Measurements from ENCODE around the gene CLEC7A. TPM values are rescaled to one million over a fixed set of nuclear protein-coding genes. Genes with fewer than 3 reads are reported as not detected.

The CLEC7A gene
- total RNA-seq, 2 experiments from 2014 or later: not detected

GRCh38 chr12:10151621-10152020, 21.6 kb upstream of the CLEC7A start:
- no peaks in the 10 kb centered on the region for H3K79me2 ChIP-seq (ENCODE audit: insufficient read depth, low read depth, low read length)
- no peak for DNase-seq (ENCODE audit: low spot score)
- intact Hi-C loops (cut with micrococcal nuclease; ENCODE audit: unreplicated experiment): loop anchor here (2.0 to 5.0 kb wide), 2 partner anchors 83 to 521 kb away; partner anchors contain the start of gene STYK1
- BruUV-seq (replicated peaks): no TSS peak
- H4K20me1 ChIP-seq (ENCODE audit: insufficient read depth, low read length): no peaks in the 10 kb centered on the region
- H2AFZ ChIP-seq (ENCODE audit: low read length): no peak overlapping the region
- no peak overlapping the region for H3K27ac ChIP-seq (ENCODE audit: low read depth, low read length, poor library complexity, severe bottlenecking)
- H3K4me3 ChIP-seq (ENCODE audit: low read depth, low read length, poor library complexity, severe bottlenecking): no peak overlapping the region
- H3K4me1 ChIP-seq (ENCODE audit: insufficient read depth, low read length, poor library complexity, severe bottlenecking): peaks cover 9% of the 10 kb centered on the region
- no peak overlapping the region for H3K4me2 ChIP-seq (ENCODE audit: low read length)
- no peaks in the 10 kb centered on the region for H3K36me3 ChIP-seq (ENCODE audit: insufficient read depth, low read length)
- no peaks in the 10 kb centered on the region for H3K9me2 ChIP-seq (ENCODE audit: insufficient read depth, low read length)
- TF ChIP-seq EZH2phosphoT487 (IDR thresholded peaks at IDR 0.05; ENCODE audit: borderline replicate concordance, low read depth, low read length) (no peak), CTCF (conservative IDR thresholded peaks at IDR 0.05; ENCODE audit: low read length) (no peak)
- ChIA-PET POLR2A (interaction anchor here (0.6 to 1.3 kb wide), 3 partner anchors 8 to 43 kb away, joined by 3 to 4 read pairs (median 3); no protein-coding TSS in a partner anchor), CTCF (ENCODE audit: unreplicated experiment) (interaction anchor here (0.7 kb wide), 1 partner anchor 45 kb away, joined by 3 read pairs; no protein-coding TSS in a partner anchor)
- peaks cover 4% of the 10 kb centered on the region; the same call in 1 of the 2 replicates for H3K9me3 ChIP-seq (ENCODE audit: low read length)

GRCh38 chr12:10147714-10148403, 17.9 kb upstream of the CLEC7A start:
- no TSS peak for BruUV-seq (replicated peaks)
- no peak overlapping the region for H3K27ac ChIP-seq (ENCODE audit: low read depth, low read length, poor library complexity, severe bottlenecking)
- H3K4me1 ChIP-seq (ENCODE audit: insufficient read depth, low read length, poor library complexity, severe bottlenecking): no peaks in the 10 kb centered on the region
- peaks cover 4% of the 10 kb centered on the region; the same call in 1 of the 2 replicates for H3K9me3 ChIP-seq (ENCODE audit: low read length)
- no peaks in the 10 kb centered on the region for H4K20me1 ChIP-seq (ENCODE audit: insufficient read depth, low read length)
- ChIA-PET POLR2A (interaction anchor here (0.7 kb wide), 1 partner anchor 100 kb away, joined by 3 read pairs; no protein-coding TSS in a partner anchor), CTCF (ENCODE audit: unreplicated experiment) (no interaction called here)
- no peak overlapping the region for H2AFZ ChIP-seq (ENCODE audit: low read length)
- no peaks in the 10 kb centered on the region for H3K79me2 ChIP-seq (ENCODE audit: insufficient read depth, low read depth, low read length)
- H3K4me3 ChIP-seq (ENCODE audit: low read depth, low read length, poor library complexity, severe bottlenecking): no peak overlapping the region
- DNase-seq (ENCODE audit: low spot score): no peak
- no peaks in the 10 kb centered on the region for H3K9me2 ChIP-seq (ENCODE audit: insufficient read depth, low read length)
- intact Hi-C loops (cut with micrococcal nuclease; ENCODE audit: unreplicated experiment): loop anchor here (10.0 kb wide), 2 partner anchors 177 to 223 kb away; no protein-coding TSS in a partner anchor
- no peak overlapping the region for H3K4me2 ChIP-seq (ENCODE audit: low read length)
- no peaks in the 10 kb centered on the region for H3K36me3 ChIP-seq (ENCODE audit: insufficient read depth, low read length)
- no peak for TF ChIP-seq EZH2phosphoT487 (IDR thresholded peaks at IDR 0.05; ENCODE audit: borderline replicate concordance, low read depth, low read length)
- TF ChIP-seq CTCF (conservative IDR thresholded peaks at IDR 0.05; ENCODE audit: low read length): no peak

Measured in OCI-LY7 (cell line).